ENCODE measurements around the gene NOVA1.

DNA sequence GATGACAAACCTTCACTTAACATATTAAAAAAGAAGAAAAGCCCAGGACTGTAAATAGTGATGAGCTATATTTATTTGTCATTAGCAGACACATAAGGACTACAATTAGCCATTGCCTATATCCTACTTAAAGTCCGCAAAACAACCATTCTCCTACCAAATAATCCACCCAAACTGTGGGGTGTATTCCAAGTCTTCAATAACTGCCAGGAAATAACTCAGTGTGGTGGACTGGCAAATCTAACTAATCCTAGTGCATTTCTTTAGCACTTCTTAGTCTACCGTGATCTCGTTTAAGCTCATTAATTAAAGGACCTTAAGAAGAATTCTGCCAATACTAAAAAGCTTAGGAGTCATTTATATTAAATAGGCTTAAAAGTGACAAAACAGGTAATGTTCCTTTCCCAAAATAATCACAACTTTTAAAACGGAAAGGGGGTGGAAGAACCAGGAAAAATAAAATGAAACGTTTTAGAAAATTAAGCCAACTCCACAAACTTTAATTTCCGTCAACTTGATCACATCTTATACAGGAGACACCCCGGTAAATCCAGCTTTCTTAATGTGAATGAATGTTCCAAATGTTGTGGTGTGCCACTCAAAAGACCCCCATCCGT is 1.8 kb downstream of the NOVA1 start:
- TF ChIP-seq, protein P1, sequence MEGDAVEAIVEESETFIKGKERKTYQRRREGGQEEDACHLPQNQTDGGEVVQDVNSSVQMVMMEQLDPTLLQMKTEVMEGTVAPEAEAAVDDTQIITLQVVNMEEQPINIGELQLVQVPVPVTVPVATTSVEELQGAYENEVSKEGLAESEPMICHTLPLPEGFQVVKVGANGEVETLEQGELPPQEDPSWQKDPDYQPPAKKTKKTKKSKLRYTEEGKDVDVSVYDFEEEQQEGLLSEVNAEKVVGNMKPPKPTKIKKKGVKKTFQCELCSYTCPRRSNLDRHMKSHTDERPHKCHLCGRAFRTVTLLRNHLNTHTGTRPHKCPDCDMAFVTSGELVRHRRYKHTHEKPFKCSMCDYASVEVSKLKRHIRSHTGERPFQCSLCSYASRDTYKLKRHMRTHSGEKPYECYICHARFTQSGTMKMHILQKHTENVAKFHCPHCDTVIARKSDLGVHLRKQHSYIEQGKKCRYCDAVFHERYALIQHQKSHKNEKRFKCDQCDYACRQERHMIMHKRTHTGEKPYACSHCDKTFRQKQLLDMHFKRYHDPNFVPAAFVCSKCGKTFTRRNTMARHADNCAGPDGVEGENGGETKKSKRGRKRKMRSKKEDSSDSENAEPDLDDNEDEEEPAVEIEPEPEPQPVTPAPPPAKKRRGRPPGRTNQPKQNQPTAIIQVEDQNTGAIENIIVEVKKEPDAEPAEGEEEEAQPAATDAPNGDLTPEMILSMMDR (conservative IDR thresholded peaks at IDR 0.05; ENCODE audit: low read depth, low read length), result no peak
- TF ChIP-seq MAZ (IDR thresholded peaks at IDR 0.05; ENCODE audit: borderline replicate concordance, low read depth, low read length) (no peak), RAD21 (IDR thresholded peaks at IDR 0.05; ENCODE audit: low read length) (no peak), POLR2A (IDR thresholded peaks at IDR 0.05; ENCODE audit: low read depth, low read length) (no peak), BHLHE40 (IDR thresholded peaks at IDR 0.05; ENCODE audit: low read depth, low read length) (no peak), MXI1 (IDR thresholded peaks at IDR 0.05; ENCODE audit: borderline replicate concordance, low read depth, low read length) (no peak), CEBPB (IDR thresholded peaks at IDR 0.05; ENCODE audit: low read depth, low read length) (no peak), RFX5 (IDR thresholded peaks at IDR 0.05; ENCODE audit: low read depth, low read length) (no peak), NFE2L2 (IDR thresholded peaks at IDR 0.05; ENCODE audit: low read depth, low read length) (no peak), FOS (IDR thresholded peaks at IDR 0.05; ENCODE audit: low read depth, low read length) (no peak), SMC3 (IDR thresholded peaks at IDR 0.05; ENCODE audit: low read depth, low read length) (no peak)
- TF ChIP-seq, protein P2, sequence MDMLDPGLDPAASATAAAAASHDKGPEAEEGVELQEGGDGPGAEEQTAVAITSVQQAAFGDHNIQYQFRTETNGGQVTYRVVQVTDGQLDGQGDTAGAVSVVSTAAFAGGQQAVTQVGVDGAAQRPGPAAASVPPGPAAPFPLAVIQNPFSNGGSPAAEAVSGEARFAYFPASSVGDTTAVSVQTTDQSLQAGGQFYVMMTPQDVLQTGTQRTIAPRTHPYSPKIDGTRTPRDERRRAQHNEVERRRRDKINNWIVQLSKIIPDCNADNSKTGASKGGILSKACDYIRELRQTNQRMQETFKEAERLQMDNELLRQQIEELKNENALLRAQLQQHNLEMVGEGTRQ (IDR thresholded peaks at IDR 0.05; ENCODE audit: low read depth, low read length), result no peak
- TF ChIP-seq, protein P3, sequence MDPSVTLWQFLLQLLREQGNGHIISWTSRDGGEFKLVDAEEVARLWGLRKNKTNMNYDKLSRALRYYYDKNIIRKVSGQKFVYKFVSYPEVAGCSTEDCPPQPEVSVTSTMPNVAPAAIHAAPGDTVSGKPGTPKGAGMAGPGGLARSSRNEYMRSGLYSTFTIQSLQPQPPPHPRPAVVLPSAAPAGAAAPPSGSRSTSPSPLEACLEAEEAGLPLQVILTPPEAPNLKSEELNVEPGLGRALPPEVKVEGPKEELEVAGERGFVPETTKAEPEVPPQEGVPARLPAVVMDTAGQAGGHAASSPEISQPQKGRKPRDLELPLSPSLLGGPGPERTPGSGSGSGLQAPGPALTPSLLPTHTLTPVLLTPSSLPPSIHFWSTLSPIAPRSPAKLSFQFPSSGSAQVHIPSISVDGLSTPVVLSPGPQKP (IDR thresholded peaks at IDR 0.05; ENCODE audit: borderline replicate concordance, low read depth, low read length), result no peak
